NT2/D1 (cell line): ENCODE data around the gene ZHX3.

Experiments used
- DNase-seq: peaks from one replicate; pipeline ENCODE4 v3.0.0-alpha.2; 2011; ENCODE audit warnings: low read depth, low spot score
- H3K27me3 ChIP-seq: 2 replicates; pipeline ENCODE4 v1.6.0; 2011; ENCODE audit warnings: mild to moderate bottlenecking; ENCODE audit not compliant: insufficient read length, insufficient read depth
- H3K36me3 ChIP-seq: 2 replicates; pipeline ENCODE4 v1.6.1; 2011; ENCODE audit warnings: mild to moderate bottlenecking, low read length, mixed read lengths; ENCODE audit not compliant: insufficient read depth, insufficient read length
- H3K4me1 ChIP-seq: 2 replicates; pipeline ENCODE4 v1.5.1; 2011; ENCODE audit not compliant: insufficient read depth, insufficient read length
- H3K4me3 ChIP-seq: 2 replicates; pipeline ENCODE4 v1.5.1; 2011; ENCODE audit warnings: low read depth; ENCODE audit not compliant: insufficient read length
- H3K9ac ChIP-seq: 2 replicates; pipeline ENCODE4 v1.6.0; 2011; ENCODE audit warnings: low read depth; ENCODE audit not compliant: insufficient read length
- H3K9me3 ChIP-seq: 2 replicates; pipeline ENCODE4 v1.5.1; 2011; ENCODE audit warnings: mild to moderate bottlenecking, low read length; ENCODE audit not compliant: insufficient read depth
- SUZ12 ChIP-seq: IDR thresholded peaks from 2 replicates; pipeline ENCODE4 v1.6.1; 2011; ENCODE audit not compliant: insufficient read length, insufficient read depth; ENCODE audit errors: extremely low read depth
- YY1 ChIP-seq: IDR thresholded peaks from 2 replicates; pipeline ENCODE4 v1.6.1; 2011; ENCODE audit not compliant: insufficient read length, insufficient read depth
- ZNF274 ChIP-seq: IDR thresholded peaks from 2 replicates; pipeline ENCODE4 v1.6.1; 2011; ENCODE audit warnings: mild to moderate bottlenecking, low read depth, low read length

Gene ZHX3

GRCh38 chr20:41268917-41269652 is 48.4 kb downstream of the ZHX3 start:
- Histone ChIP-seq H3K27me3 (no peaks in the 10 kb centered on the region), H3K9ac (no peak overlapping the region), H3K36me3 (no peaks in the 10 kb centered on the region), H3K9me3 (no peaks in the 10 kb centered on the region), H3K4me1 (no peaks in the 10 kb centered on the region), H3K4me3 (no peak overlapping the region)
- TF ChIP-seq ZNF274: no peak
- TF ChIP-seq YY1: no peak
- TF ChIP-seq SUZ12: no peak
- DNase-seq: no peak

- no peaks in the 10 kb centered on the region for H3K27me3 ChIP-seq
- no peak for DNase-seq
- no peaks in the 10 kb centered on the region for H3K9me3 ChIP-seq
- no peaks in the 10 kb centered on the region for H3K4me1 ChIP-seq
- no peaks in the 10 kb centered on the region for H3K36me3 ChIP-seq
- no peak overlapping the region for H3K9ac ChIP-seq
- no peak for TF ChIP-seq YY1
- no peak for TF ChIP-seq ZNF274
- no peak for TF ChIP-seq SUZ12
- H3K4me3 ChIP-seq: no peak overlapping the region
These were observed 49.1 kb downstream of the ZHX3 start for GRCh38 chr20:41268402-41268801.

- Histone ChIP-seq H3K36me3 (no peaks in the 10 kb centered on the region), H3K9ac (no peak overlapping the region), H3K4me1 (no peaks in the 10 kb centered on the region), H3K9me3 (no peaks in the 10 kb centered on the region), H3K4me3 (no peak overlapping the region), H3K27me3 (no peaks in the 10 kb centered on the region)
- no peak for DNase-seq
- TF ChIP-seq SUZ12: no peak
- no peak for TF ChIP-seq YY1
- TF ChIP-seq ZNF274: no peak
These were observed 51.6 kb downstream of the ZHX3 start for GRCh38 chr20:41265938-41266337.

GRCh38 chr20:41264819-41265218 is 52.7 kb downstream of the ZHX3 start:
- no peak for DNase-seq
- Histone ChIP-seq H3K9me3 (no peaks in the 10 kb centered on the region), H3K4me1 (no peaks in the 10 kb centered on the region), H3K9ac (no peak overlapping the region), H3K36me3 (no peaks in the 10 kb centered on the region), H3K27me3 (no peaks in the 10 kb centered on the region), H3K4me3 (no peak overlapping the region)
- no peak for TF ChIP-seq YY1
- TF ChIP-seq SUZ12: no peak
- TF ChIP-seq ZNF274: no peak

- Histone ChIP-seq H3K9me3 (no peaks in the 10 kb centered on the region), H3K27me3 (no peaks in the 10 kb centered on the region), H3K4me1 (no peaks in the 10 kb centered on the region), H3K9ac (no peak overlapping the region), H3K4me3 (no peak overlapping the region), H3K36me3 (no peaks in the 10 kb centered on the region)
- TF ChIP-seq ZNF274 (no peak), YY1 (no peak), SUZ12 (no peak)
- DNase-seq: no peak
These were observed 55.5 kb downstream of the ZHX3 start for GRCh38 chr20:41261790-41262717.

- Histone ChIP-seq H3K27me3 (no peaks in the 10 kb centered on the region), H3K9me3 (no peaks in the 10 kb centered on the region), H3K9ac (no peak overlapping the region), H3K36me3 (no peaks in the 10 kb centered on the region), H3K4me1 (no peaks in the 10 kb centered on the region), H3K4me3 (no peak overlapping the region)
- no peak for DNase-seq
- TF ChIP-seq YY1: no peak
- no peak for TF ChIP-seq SUZ12
- no peak for TF ChIP-seq ZNF274
These were observed 56.3 kb downstream of the ZHX3 start for GRCh38 chr20:41261260-41261659.

GRCh38 chr20:41260734-41261220 is 56.8 kb downstream of the ZHX3 start:
- Histone ChIP-seq H3K36me3 (no peaks in the 10 kb centered on the region), H3K27me3 (no peaks in the 10 kb centered on the region), H3K4me3 (no peak overlapping the region), H3K4me1 (no peaks in the 10 kb centered on the region), H3K9ac (no peak overlapping the region), H3K9me3 (no peaks in the 10 kb centered on the region)
- DNase-seq: no peak
- TF ChIP-seq YY1 (no peak), ZNF274 (no peak), SUZ12 (no peak)
